NB4 (cell line): ENCODE results near the gene HOXC12.

Experiments
- DNase-seq: peaks from one replicate; pipeline ENCODE4 v3.0.0; 2010; ENCODE audit warnings: low read depth
- H3K4me3 ChIP-seq: one replicate; pipeline ENCODE4 v1.5.1; 2011; ENCODE audit warnings: mild to moderate bottlenecking, low read depth, low read length, moderate library complexity
- MYC ChIP-seq: IDR thresholded peaks from 2 replicates; pipeline ENCODE4 v1.6.1; 2011; ENCODE audit warnings: low read depth, low read length
- POLR2A ChIP-seq: IDR thresholded peaks from 2 replicates; pipeline ENCODE4 v1.6.1; 2011; ENCODE audit warnings: mild to moderate bottlenecking; ENCODE audit not compliant: insufficient read length; ENCODE audit errors: extremely low read depth
- TF ChIP-seq, protein P1 (sequence below): IDR thresholded peaks from 2 replicates; pipeline ENCODE4 v1.6.1; 2011; ENCODE audit warnings: low read depth, low read length
- TF ChIP-seq, protein P2 (sequence below): IDR thresholded peaks from one replicate; pipeline ENCODE4 v1.5.1; 2012; ENCODE audit warnings: low read depth, low read length

The HOXC12 gene

DNA sequence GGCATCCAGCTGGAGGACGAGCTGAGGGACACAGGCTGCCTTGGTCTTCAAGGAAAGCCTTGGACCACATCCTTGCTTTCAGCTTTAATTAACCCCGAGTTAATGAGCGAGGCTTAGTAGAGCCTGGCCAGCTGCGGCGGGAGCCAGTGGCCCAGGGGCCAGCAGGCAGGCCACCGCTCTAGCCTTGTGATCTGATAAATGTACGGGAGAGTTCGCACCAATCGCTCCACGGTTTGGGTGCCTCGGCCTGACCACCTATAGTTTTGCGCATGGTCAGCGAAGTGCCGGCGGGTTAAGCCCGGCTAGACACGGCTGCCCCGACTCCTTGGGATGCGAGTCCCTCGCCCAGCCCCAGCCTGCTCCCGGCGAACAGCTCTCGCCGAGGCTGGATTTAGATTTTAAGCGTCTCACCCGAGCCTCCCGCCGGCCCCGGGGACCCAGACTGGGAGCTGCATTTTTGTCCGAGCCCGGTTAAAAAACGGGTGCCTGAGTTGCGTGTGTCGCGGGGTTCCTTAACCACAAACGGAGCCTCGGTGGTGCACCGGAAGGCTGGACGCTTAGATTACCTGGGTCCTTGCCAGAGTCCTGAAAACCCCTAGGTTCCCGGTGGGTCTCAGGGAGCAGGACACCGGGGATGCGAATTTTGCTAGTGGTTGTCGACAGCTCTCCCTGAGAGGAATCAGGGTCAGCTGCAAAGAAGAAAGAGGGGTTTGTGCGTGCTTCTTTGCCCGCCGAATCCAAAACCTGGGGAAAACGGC lies 2.9 kb upstream of the HOXC12 start:
- no peak for DNase-seq
- H3K4me3 ChIP-seq: no peak overlapping the region
- TF ChIP-seq MYC (no peak), POLR2A (no peak)
- TF ChIP-seq, protein P1, sequence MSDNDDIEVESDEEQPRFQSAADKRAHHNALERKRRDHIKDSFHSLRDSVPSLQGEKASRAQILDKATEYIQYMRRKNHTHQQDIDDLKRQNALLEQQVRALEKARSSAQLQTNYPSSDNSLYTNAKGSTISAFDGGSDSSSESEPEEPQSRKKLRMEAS: no peak
- TF ChIP-seq, protein P2, sequence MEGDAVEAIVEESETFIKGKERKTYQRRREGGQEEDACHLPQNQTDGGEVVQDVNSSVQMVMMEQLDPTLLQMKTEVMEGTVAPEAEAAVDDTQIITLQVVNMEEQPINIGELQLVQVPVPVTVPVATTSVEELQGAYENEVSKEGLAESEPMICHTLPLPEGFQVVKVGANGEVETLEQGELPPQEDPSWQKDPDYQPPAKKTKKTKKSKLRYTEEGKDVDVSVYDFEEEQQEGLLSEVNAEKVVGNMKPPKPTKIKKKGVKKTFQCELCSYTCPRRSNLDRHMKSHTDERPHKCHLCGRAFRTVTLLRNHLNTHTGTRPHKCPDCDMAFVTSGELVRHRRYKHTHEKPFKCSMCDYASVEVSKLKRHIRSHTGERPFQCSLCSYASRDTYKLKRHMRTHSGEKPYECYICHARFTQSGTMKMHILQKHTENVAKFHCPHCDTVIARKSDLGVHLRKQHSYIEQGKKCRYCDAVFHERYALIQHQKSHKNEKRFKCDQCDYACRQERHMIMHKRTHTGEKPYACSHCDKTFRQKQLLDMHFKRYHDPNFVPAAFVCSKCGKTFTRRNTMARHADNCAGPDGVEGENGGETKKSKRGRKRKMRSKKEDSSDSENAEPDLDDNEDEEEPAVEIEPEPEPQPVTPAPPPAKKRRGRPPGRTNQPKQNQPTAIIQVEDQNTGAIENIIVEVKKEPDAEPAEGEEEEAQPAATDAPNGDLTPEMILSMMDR: no peak

DNA sequence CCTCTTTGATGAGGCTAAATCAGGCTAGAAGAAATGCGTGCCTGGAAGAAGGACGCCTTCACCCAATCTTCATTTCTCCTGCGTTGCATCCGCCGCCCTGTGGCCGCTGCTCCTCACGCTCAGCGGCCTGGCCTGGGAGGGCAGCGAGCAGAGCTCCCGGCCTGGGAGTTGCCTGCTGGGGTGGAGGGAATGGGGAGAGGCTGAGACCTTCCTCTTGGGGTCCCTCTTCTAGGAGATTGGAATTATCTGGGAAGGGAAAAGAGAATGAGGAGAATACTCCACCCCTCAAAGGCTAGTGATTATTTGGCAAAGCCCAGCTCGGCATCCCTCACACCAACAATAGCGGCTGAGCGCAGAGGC lies 2.4 kb upstream of the HOXC12 start:
- H3K4me3 ChIP-seq: no peak overlapping the region
- no peak for DNase-seq

DNA sequence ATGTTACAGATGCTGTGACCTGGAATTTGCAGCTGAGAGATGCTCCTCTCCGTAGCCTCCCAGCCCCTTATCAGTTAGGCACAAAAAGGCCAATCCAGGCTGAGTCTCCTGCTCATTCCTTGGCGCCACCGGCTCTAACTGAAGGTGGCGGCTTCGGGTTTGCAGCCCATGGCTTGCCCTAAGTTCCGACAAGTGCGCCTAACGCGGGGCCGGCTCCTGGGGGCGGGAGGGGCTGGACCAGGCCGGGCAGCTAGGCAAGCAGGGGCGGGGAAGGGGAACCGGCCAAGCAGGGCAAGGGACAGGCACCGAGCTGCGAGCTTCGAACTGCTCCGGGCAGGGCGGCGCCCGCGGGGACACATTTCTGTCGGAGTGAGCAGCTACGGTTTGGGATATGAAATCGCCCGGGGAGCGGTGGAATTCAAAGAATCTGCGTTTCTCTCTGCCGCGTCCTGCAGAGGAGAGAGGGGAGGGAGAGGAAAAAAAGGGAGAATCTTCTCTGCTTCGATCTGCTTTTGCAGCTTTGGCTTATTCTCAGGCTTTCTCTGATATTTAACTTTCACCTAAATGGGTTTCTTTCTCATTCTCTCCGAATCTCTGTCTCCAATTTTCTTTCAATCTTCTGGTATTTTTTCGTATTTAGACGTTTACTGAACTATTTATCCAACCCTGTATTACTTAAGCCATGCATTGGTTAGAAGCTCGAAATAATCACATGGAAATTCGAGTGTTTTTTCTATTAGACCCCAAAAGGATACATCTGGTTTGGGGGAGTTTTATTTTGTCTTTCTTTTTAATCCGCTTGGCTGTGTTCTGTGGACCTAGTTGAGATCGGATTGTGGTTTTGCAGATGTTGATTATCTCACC lies 1.6 kb upstream of the HOXC12 start:
- H3K4me3 ChIP-seq: no peak overlapping the region
- no peak for DNase-seq
- TF ChIP-seq, protein P2: no peak
- TF ChIP-seq, protein P1: no peak
- TF ChIP-seq POLR2A (no peak), MYC (no peak)

More for the DNA sequence above, 2.4 kb upstream of the HOXC12 start:
- TF ChIP-seq POLR2A: no peak
- TF ChIP-seq, protein P1: no peak
- TF ChIP-seq MYC: no peak
- TF ChIP-seq, protein P2: no peak

DNA sequence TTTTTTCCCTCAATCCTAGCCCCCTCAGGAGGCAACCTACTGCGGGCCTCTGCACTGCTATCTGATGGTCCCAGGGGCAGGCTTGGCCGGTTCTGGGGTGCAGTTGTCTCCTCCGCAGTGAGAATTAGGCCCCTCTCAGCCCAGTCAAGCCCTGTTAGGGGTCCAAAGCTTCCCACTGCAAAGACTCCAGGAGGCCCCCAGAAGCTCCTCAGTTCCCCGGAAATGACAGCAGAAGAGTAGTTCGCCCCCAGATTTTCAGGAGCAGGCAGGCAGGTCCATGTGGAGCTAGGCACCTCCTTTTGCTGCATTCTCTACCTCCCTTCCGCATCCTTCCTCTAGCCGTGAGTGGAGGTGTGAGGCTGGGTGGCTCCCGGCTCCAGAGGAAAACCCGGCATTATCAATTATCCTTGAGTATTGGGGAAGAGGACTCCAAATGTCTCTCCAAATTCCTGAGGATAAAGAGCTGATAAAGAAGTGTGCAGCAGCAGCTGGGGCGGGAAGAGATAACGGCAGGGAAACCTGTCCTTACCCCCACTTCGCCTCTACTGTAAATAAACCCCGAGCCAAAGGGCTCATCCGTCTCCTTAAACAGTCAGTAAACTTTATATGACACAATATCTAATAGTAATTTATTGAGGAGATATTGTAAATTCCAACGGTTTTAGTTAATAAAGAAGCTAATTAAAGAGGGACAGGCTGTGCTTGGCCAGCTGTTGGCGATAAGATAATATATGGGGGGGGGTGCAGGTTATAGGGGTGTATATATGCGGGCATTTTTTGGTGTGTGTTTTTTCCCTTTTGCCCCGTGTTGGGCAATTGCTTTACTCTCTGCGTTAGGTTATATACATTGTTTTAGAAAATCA lies 641 bp upstream of the HOXC12 start:
- H3K4me3 ChIP-seq: no peak overlapping the region
- TF ChIP-seq, protein P2: no peak
- TF ChIP-seq POLR2A: no peak
- TF ChIP-seq MYC: no peak
- TF ChIP-seq, protein P1: no peak
- no peak for DNase-seq

DNA sequence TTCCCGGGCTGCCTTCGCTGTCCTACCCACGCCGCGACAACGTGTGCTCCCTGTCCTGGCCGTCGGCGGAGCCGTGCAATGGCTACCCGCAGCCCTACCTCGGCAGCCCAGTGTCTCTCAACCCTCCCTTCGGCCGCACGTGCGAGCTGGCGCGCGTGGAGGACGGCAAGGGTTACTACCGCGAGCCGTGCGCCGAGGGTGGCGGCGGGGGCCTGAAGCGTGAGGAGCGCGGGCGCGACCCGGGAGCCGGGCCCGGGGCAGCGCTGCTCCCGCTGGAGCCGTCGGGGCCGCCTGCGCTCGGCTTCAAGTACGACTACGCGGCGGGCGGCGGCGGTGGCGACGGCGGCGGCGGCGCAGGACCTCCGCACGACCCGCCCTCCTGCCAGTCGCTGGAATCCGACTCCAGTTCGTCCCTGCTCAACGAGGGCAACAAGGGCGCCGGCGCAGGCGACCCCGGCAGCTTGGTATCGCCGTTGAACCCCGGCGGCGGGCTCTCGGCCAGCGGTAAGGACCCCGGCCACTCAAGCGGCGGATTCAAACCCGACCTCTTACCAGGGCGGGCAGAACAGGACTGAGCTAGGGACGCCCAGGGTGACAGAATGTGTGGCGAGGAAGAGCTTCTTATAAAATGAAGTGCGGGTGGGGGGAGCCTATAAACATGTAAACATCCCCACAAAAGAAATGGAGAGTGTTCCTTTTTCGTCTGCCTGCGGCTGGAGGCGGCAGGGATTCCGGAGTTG lies 503 bp downstream of the HOXC12 start:
- DNase-seq: no peak
- H3K4me3 ChIP-seq: no peak overlapping the region
- TF ChIP-seq, protein P2: no peak
- no peak for TF ChIP-seq MYC
- TF ChIP-seq, protein P1: no peak
- TF ChIP-seq POLR2A: no peak
